KBM-7 (cell line): ENCODE measurements around the gene CCDC69.
A peak's percentile ranks its signal among the peaks of the same experiment; 100 is the strongest.

Experiments used
- DNase-seq: peaks from one replicate; pipeline ENCODE4 v3.0.0-alpha.2; 2015
- in situ Hi-C: fragments of 300-500 bp; cut with MboI; formaldehyde crosslinking; loops from 2 replicates; pipeline ENCODE4 v1.14.3; 2020; ENCODE audit warnings: low sequenced_read_pairs, low pct_unique_long_range_greater_than_20kb, mixed read lengths

CCDC69 gene

DNA sequence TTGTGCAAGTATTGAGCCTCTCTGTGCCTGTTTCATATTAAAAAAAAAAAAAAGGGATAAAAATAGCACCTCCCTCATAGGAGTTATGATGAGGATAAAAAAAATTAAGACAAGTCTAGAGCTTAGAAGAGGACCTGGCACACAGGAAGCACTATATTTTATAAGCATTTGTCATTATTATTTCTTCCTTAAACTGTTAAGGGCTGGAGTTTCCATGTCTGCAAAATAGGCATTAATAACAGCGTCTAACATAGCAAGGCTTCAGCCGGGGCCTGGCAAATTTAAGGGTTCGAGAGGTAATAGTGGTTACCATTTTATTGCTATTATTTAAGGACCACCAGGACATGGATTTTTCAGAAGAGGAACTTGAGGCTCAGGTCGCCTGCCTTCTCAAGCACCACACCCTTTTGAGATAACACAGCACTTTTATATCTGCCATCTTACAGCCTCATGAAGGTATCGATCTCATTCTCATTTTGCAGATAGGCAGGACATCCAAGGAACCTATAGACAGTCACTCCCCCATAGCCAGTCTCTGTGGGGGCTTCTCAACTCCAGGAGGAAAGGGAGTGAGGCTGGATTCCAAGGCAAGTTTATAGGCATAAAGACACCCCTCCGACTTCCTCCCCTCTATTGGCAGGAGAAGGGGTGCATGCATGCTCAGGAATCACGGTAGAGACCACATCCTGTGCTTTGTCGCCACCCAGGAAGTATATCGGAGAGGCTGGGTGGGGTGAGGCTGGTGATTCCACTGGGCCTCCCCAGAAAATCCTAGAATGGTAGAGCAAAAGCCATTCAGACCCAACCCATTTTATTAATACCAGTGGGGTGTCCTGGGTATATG, 68.7 kb downstream of the CCDC69 start:
- in situ Hi-C loops, result no loop called here
- DNase-seq, result peak; percentile 25

DNA sequence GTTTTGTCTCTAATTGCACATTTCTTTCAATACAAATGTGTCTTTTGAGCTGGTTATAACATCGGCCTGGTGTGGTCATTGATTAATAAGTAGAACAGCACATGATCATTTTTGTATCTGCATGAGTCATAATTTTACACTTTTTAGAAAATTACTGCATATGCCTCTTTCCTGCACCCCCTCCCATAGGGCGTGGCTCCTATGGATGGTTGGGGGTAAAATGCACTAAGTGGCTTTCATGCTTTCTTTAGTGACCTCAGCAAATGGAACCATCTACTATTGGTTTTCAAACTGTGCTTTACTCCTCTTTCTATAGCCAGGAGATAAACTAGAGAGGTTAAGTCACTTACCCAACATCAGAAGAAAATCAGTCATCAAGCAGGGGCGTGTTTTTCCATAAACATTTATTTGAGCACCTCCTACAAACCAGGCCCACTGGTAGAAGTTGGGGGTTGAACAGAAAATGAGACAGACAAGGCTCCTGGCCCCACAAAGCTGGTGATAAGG, 70.1 kb downstream of the CCDC69 start:
- DNase-seq, result no peak
- in situ Hi-C loops, result no loop called here

DNA sequence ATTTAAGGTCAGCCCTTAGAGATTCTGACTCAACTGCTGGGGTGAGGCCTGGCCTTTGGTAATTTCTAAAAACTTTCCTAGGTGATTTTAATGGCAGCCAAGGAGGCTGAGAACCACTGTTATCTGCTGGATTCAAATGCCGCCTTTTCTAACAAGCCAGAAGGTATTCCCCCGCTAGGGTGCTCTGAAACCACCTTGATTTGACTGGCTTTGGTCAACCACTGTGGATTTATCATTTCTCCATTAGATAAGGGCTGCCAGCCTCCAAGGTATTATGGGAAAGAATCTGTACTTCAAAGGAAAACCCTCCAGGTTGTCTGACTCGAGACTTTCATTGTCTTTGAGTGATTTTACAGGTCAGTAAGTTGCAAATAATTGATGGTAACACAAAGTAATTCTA, 70.6 kb downstream of the CCDC69 start:
- DNase-seq, result no peak
- in situ Hi-C loops, result no loop called here

DNA sequence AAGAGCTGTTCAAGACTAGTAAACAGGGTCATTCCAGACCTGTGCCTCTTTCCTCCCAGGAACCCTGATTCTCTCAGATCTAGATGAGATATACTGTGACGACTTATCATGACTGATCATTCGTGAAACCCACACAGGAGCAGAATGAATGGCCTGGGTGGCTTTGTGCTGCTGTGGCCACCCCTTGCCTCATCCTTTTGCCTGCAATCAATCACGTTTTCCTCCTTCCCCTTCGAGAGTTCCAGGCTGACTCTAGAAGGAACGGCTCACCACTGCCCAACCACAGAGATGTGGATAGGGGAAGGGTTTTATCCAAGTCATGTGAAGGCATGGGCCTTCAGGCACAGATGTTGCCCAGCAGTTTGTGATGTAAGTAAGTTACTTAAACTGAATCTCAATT, 72.1 kb downstream of the CCDC69 start:
- peak; percentile 76 for DNase-seq
- in situ Hi-C loops, result no loop called here

DNA sequence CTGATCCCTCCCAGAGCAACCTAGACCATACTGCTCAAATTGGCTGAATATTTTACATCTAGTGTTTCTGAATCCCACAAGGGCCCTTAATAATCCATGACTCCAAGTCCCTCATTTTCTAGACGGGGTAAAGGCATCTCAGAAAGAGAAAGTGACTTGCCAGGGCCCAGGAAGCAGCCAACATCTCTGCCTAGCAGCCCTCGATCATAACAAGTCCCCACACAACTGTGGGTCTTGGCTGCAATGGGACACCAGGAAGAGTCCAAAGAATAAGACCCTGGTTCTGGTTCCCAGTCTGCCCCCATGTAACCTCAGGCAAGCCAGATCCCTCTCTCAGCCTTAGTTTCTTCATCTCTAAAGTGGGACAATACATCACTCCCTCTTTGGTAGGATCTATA, 72.6 kb downstream of the CCDC69 start:
- in situ Hi-C loops, result no loop called here
- DNase-seq, result no peak

GRCh38 chr5:151150471-151151262, 73.2 kb downstream of the CCDC69 start:
- DNase-seq, result peak; percentile 77
- in situ Hi-C loops, result no loop called here

DNA sequence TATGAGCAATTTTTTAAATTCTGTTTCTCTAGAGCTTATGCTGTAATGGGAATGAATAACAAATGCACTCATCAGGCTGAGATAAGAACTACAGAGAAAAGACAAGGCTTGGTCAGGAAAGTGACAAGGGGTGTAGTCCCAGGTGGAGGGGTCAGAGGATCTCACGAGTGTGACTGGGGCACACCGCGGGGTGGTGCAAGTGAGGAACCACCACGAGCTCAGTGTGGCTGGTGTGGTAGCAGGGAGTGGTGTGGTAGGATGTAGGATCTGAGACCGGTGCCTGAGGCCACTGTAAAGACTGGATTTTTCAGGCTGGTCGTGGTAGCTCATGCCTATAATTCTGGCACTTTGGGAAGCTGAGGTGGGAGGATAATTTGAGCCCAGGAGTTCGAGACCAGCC, 75.3 kb downstream of the CCDC69 start:
- no peak for DNase-seq
- in situ Hi-C loops, result no loop called here

DNA sequence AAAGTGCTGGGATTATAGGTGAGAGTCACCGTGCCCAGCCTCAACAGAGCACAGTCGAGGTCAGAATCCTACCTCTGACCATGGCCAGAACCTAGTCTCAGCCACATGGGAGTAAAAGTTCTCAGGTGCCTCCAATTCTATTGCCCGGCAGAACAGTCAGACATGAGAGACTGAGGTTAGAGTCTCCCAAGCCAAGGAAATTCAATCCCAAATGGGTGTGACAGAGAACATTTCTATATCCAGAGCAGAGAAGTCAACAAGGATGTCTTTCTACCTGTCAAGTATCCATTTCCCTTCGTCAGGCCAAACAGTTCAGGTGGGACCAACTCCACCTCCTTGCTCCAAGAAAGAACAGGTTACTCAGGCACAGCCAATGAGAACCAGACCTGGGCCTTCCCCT, 76.9 kb downstream of the CCDC69 start:
- in situ Hi-C loops, result no loop called here
- DNase-seq, result no peak

- peak; percentile 4 for DNase-seq
- in situ Hi-C loops, result no loop called here
Observed at GRCh38 chr5:151146061-151146460, 77.8 kb downstream of the CCDC69 start.

- in situ Hi-C loops, result no loop called here
- no peak for DNase-seq
Observed at GRCh38 chr5:151144922-151145321, 79.0 kb downstream of the CCDC69 start.

DNA sequence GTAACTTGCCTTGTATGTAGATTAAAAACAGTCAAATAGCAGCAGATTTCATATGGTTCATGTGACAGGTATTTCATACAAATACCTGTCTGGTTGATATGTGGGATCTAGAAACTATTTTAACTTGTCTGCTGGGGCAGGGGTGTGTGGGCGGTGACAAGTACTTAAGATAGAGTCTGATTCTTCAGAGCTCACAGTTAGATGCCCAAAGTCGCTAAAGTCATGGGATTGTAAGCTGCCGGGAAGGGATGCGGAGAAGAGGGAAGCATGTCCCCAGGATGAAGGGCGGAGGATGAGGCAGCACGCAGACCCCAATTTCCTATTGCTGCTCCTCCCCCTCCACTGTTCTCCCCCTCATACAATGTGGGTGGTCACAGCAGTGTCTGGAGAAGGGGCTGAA, 79.6 kb downstream of the CCDC69 start:
- DNase-seq, result no peak
- in situ Hi-C loops, result no loop called here

DNA sequence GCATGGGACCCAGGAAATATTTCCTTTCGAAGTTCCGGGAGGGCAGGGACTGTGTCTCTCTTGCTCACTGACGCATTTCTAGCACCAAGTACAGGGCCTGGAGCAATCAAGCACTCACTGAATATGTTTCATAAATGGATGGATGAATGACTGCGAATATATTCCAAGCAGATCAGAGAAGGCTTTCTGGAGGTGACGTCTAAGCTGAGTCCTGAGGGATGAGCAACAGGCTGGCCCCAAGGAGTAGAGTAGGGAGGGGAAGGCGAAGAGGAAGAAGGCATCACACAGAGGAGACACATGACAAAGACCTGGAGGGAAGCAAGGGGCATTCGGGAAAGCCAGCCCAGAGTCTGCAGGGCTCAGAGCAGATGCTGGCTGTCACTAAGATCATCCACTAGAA, 80.2 kb downstream of the CCDC69 start:
- no peak for DNase-seq
- in situ Hi-C loops, result no loop called here

GRCh38 chr5:151142933-151143332, 81.0 kb downstream of the CCDC69 start:
- DNase-seq, result no peak
- in situ Hi-C loops, result no loop called here

DNA sequence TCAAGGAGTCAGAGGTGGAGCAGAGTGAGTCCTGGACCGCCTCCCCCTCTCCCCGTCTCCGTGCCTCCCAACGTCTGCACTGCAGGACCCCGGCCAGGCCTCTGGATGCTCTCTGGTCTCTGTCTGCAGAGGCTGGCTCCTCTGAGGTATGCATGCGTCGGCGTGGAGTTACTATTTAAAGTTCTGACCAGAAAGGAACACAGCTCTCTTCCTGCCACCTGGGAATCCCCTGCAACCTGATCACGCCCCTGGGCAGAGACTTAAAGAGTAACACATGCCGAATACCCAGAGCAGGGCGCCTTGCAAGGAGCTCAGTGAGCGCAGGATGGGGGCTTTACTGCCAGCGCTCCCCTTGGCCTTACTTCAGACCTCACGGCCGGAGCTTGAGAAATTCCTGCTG, 82.4 kb downstream of the CCDC69 start:
- in situ Hi-C loops, result no loop called here
- DNase-seq, result no peak

GRCh38 chr5:151140686-151141459, 83.0 kb downstream of the CCDC69 start:
- in situ Hi-C loops, result no loop called here
- DNase-seq, result no peak

DNA sequence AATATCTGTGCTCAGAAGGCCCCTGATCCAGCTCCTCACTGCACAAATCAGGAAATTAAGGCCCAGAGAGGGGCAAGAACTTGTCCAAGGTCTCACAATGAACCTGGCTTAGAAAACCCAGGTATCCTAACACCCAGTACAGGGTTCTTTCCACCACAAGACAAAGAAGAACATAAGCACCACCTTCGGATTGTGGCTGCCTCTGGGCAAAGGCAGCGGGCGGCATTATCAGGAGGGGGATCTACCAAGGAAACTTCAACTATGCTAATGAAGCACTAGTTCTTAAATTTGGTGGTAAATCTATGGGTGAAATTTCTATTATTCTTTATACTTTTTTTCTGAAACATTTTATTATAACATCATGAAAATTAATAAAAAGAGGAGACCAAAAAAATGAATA, 84.2 kb downstream of the CCDC69 start:
- DNase-seq, result no peak
- in situ Hi-C loops, result no loop called here

DNA sequence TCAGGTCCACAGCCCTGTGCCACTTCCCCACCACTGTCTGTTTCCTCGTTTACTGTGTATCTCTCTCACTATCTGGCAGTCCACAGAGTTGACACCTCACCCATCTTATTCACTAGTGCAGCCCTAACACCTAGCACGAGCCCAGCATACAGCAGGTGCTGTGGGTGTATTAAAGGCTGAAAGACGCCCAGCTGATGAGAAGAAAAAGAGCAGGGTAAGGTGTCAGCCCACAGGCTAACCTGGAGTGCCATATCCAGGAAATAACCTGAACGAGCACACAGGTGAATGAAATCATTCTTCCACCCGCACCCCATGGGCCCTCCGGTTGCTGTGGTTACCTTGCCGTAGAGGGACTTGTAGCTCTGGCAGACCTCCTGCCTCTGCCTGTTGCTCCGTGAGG, 84.9 kb downstream of the CCDC69 start:
- in situ Hi-C loops, result no loop called here
- no peak for DNase-seq

- in situ Hi-C loops, result no loop called here
- no peak for DNase-seq
Observed at GRCh38 chr5:151138114-151138513, 85.8 kb downstream of the CCDC69 start.

DNA sequence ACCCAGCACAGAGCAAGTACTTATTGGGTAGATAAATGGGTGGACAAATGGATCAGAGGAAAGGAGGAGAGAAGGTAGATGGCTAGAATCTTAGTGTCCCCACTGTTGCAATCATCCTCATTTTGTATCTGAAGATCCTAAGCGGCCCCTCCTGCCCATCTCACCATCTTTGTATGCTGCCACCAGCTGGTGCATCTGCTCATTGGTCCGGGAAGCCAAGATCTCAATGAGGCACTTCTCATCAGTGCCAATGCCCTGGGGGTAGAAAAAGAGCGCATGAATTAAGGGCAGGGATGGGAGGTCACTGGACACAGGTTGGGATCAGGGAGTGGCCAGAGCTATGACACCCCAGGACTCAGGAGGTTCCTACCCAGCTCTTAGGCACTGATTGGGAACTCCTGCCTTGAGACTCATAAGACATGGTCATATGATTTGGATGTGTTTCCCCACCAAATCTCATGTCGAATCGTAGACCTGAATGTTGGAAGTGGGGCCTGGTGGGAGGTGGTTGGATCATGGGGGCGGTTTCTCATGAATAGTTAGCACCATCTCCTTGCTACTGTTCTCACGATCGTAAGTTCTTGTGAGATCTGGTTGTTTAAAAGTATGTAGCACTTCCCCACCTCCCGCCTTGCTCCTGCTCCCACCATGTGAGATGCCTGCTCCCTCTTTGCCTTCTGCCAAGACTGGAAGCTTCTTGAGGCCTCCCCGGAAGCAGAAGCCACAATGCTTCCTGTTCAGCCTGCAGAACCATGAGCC, 86.6 kb downstream of the CCDC69 start:
- in situ Hi-C loops, result no loop called here
- DNase-seq, result no peak
